Urothelium cell line (cell line): ENCODE data around the gene SLC22A16.
"Not testable (repeated sequence)": the region's sequence is repeated elsewhere in the genome, so short reads cannot be mapped to it uniquely, and the experiment has no call there.

ENCODE experiments used
- DNase-seq: peaks from one replicate; pipeline ENCODE4 v3.0.0; 2011; ENCODE audit warnings: low spot score, mixed read lengths
- FAIRE-seq: peaks from 2 replicates; lab custom pipeline; 2011; peaks lifted over from hg19 to GRCh38; lab: Jason Lieb, UNC

SLC22A16 gene, protein sequence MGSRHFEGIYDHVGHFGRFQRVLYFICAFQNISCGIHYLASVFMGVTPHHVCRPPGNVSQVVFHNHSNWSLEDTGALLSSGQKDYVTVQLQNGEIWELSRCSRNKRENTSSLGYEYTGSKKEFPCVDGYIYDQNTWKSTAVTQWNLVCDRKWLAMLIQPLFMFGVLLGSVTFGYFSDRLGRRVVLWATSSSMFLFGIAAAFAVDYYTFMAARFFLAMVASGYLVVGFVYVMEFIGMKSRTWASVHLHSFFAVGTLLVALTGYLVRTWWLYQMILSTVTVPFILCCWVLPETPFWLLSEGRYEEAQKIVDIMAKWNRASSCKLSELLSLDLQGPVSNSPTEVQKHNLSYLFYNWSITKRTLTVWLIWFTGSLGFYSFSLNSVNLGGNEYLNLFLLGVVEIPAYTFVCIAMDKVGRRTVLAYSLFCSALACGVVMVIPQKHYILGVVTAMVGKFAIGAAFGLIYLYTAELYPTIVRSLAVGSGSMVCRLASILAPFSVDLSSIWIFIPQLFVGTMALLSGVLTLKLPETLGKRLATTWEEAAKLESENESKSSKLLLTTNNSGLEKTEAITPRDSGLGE

GRCh38 chr6:110476046-110476849, at the start of gene SLC22A16:
SLC22A16 (minus strand) TSS chr6:110476613; CDS start chr6:110476574, 39 bp downstream.
- DNase-seq (no peak), FAIRE-seq (no peak)

GRCh38 chr6:110525001-110525400, 48.6 kb upstream of the SLC22A16 start:
- FAIRE-seq: no peak
- DNase-seq: no peak

- FAIRE-seq (no peak), DNase-seq (no peak)
Observed at GRCh38 chr6:110524305-110524704, 47.9 kb upstream of the SLC22A16 start.

- FAIRE-seq (no peak), DNase-seq (no peak)
Observed at GRCh38 chr6:110523451-110524021, 47.1 kb upstream of the SLC22A16 start.

- DNase-seq (no peak), FAIRE-seq (no peak)
Observed at GRCh38 chr6:110522427-110522826, 46.0 kb upstream of the SLC22A16 start.

DNA sequence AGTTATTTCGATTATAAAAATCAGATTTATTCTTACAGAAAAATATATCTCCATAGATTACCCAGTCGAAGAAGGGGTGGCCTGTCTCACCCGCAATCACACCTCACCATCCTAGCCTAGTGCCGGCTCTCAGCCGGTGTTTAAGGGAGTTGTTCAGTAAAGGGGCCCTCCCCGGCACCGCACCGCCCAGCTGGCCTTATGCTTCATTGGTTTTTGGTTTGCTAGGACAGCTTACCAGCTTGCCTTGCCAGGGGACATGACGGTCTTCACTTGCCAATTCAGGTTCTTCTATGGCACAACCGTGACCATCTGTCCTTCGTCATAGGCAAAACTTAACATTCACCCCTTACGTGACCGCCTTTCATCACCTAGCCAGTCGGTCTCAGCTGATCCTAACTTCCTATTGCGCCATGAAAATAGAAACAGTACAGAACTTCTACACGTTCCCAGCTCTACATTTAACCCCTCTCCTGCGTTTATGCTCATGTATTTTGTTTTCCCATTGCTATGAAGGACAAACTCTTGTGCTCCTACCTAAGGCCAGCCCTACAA, 44.7 kb upstream of the SLC22A16 start:
- FAIRE-seq: no peak
- no peak for DNase-seq

- FAIRE-seq (no peak), DNase-seq (no peak)
Observed at GRCh38 chr6:110520209-110520965, 44.0 kb upstream of the SLC22A16 start.

GRCh38 chr6:110517601-110518281, 41.3 kb upstream of the SLC22A16 start:
- no peak for DNase-seq
- FAIRE-seq: no peak

DNA sequence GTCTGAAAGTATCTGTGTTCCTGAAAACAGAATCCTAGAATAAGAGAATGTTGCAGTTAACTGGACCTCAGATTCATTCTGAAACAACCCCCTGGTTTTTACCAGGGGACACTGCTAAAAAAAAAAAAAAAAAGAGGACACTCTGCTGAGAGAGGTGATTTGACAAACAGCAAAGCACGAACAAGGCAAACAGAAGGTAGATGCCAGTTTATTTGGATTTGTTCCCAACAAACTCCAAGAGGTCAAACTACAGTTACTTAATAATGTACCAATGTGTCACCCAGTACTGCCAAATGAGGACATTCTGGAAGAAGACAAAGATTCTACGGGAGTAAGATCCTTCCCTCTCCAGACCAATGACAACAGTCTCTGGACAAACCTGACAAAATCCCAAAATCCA, 40.6 kb upstream of the SLC22A16 start:
- DNase-seq (no peak), FAIRE-seq (no peak)

DNA sequence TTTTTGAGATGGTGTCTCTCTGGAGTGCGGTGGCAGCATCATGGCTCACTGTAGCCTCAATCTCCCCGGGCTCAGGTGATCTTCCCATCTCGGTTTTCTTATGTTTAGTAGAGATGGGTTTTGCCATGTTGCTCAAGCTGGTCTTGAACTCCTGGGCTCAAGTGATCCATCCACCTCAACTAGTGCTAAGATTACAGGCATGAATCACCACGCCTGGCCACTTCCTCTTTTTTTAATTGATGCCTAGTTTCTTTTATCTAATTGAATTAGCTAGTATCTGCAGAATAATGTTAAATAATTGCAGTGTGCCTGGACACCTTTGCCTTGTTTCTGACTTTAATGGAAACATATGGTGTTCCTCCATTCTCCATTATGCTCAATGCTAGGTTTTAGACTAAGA, 38.4 kb upstream of the SLC22A16 start:
- FAIRE-seq (no peak), DNase-seq (no peak)

DNA sequence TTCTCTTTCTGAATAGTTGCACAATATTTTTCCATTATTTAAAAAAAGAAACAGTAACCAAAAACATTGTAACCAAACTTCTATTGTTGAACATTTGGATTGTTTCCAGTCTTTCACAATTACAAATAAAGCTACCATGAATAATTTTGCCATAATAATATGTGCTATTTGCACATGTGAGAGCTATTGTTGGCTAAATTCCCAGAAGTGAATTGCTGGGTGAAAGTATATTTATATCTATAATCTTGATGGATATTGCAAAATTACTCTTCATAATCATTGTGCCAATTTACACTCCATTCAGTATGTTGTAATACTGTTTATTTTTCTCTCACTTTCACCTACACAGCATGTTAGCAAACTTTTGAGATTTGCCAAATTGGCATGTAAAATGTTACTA, 36.6 kb upstream of the SLC22A16 start:
- FAIRE-seq (no peak), DNase-seq (no peak)

DNA sequence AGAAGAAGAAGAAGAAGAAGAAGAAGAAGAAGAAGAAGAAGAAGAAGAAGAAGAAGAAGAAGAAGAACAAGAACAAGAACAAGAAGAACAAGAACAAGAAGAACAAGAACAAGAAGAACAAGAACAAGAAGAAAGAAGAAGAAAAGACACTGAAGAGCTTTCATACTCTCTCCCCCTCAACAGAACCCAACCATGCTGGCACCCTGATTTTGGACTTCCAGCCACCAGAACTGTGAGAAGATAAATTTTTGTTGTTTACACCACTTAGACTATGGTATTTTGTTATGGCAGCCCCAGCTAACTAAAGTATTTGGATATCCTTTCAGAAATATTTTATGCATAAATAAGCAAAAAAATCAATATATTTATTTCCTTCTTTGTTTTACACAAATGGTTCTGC, 36.1 kb upstream of the SLC22A16 start:
- not testable (repeated sequence) for DNase-seq, FAIRE-seq

- FAIRE-seq: no peak
- no peak for DNase-seq
Observed at GRCh38 chr6:110511401-110511800, 35.0 kb upstream of the SLC22A16 start.

GRCh38 chr6:110509617-110510241, 33.3 kb upstream of the SLC22A16 start:
- no peak for DNase-seq
- FAIRE-seq: no peak

DNA sequence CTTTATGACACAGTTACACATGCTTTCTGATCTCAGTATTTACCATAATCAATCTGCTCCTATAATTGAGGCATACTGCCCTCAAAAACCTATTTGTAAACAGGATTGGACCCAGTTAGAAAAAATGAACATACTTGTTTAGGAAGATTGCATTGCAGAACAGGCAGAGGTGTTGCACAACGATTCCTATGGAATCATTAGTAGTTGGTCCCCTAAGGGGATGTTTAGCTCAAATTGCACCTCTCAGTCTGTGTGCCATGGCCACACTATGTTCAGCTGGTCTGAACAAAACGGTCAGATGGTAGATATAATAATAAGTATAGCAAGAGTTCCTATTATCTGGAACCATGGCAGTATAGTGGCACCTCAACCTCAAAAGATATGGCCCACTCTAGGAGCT, 28.5 kb upstream of the SLC22A16 start:
- not testable (repeated sequence) for DNase-seq, FAIRE-seq

GRCh38 chr6:110495949-110496348, 19.5 kb upstream of the SLC22A16 start:
- no peak for FAIRE-seq
- DNase-seq: no peak

GRCh38 chr6:110493253-110493800, 16.9 kb upstream of the SLC22A16 start:
- DNase-seq (no peak), FAIRE-seq (no peak)

GRCh38 chr6:110492584-110492983, 16.2 kb upstream of the SLC22A16 start:
- FAIRE-seq: no peak

More at GRCh38 chr6:110492584-110492983, 16.2 kb upstream of the SLC22A16 start:
- DNase-seq: peak; percentile 22
